Measurements from ENCODE around the gene CHERP.

CHERP gene

GRCh38 chr19:16542045-16542909 is at the start of gene CHERP:
CHERP (minus strand) TSS chr19:16542437; CDS start chr19:16542378, 59 bp downstream.
- peak; percentile 97 for DNase-seq (ENCODE audit: low read depth)
- TF ChIP-seq CTCF (IDR thresholded peaks at IDR 0.05; ENCODE audit: insufficient read depth, low read depth, low read length, missing control alignments), result peak; percentile 0
- peak within 1 kb of the TSS; percentile 81 for H3K4me3 ChIP-seq (ENCODE audit: low read depth, low read length)

- H3K4me3 ChIP-seq (ENCODE audit: low read depth, low read length), result no peak overlapping the region
- no peak for DNase-seq (ENCODE audit: low read depth)
- TF ChIP-seq CTCF (IDR thresholded peaks at IDR 0.05; ENCODE audit: insufficient read depth, low read depth, low read length, missing control alignments), result no peak
Observed at GRCh38 chr19:16590876-16591802, 48.9 kb upstream of the CHERP start.

- no peak overlapping the region for H3K4me3 ChIP-seq (ENCODE audit: low read depth, low read length)
- no peak for TF ChIP-seq CTCF (IDR thresholded peaks at IDR 0.05; ENCODE audit: insufficient read depth, low read depth, low read length, missing control alignments)
- peak; percentile 26 for DNase-seq (ENCODE audit: low read depth)
Observed at GRCh38 chr19:16589917-16590316, 47.7 kb upstream of the CHERP start.

GRCh38 chr19:16588824-16589577 is 46.8 kb upstream of the CHERP start:
- H3K4me3 ChIP-seq (ENCODE audit: low read depth, low read length), result peak overlapping the region; percentile 93
- no peak for DNase-seq (ENCODE audit: low read depth)
- no peak for TF ChIP-seq CTCF (IDR thresholded peaks at IDR 0.05; ENCODE audit: insufficient read depth, low read depth, low read length, missing control alignments)

GRCh38 chr19:16587833-16588823 is 45.9 kb upstream of the CHERP start:
- H3K4me3 ChIP-seq (ENCODE audit: low read depth, low read length), result peak overlapping the region; percentile 93
- TF ChIP-seq CTCF (IDR thresholded peaks at IDR 0.05; ENCODE audit: insufficient read depth, low read depth, low read length, missing control alignments), result no peak
- DNase-seq (ENCODE audit: low read depth), result peak; percentile 95
